Measurements from ENCODE around the gene ANKRD13D. TPM values are rescaled to one million over a fixed set of nuclear protein-coding genes. Genes with fewer than 3 reads are reported as not detected.

ANKRD13D gene
- total RNA-seq, 1 experiment from 2014 or later: 25.2 TPM

DNA sequence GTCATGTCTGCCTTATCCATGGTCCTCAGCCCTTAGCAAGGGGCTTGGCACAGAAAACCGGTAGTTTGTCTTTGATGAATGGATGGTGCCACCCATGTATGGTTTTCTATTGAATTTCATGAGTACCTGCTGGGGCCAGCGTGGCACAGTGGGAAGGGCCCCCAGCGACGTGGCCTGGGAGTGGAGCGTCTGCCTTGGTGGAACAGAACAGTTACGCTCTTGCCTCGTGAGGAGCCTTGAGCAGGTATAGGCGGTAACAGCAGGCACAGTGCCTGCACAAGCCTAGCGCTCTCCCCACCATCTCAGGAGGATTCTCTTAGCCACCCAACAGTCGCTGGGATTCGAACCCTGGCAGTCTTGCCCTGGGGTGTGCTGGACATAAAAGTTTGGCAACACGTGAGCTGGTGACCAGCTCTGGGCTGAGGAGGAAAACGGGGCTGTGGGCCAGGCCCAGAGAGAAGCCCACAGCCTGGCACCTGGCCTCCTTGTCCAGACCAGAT is 11.2 kb downstream of the ANKRD13D start:
- no peak for DNase-seq (ENCODE audit: low spot score)
- in situ Hi-C loops (cut with HindIII; ENCODE audit: low sequenced_read_pairs): no loop called here

DNA sequence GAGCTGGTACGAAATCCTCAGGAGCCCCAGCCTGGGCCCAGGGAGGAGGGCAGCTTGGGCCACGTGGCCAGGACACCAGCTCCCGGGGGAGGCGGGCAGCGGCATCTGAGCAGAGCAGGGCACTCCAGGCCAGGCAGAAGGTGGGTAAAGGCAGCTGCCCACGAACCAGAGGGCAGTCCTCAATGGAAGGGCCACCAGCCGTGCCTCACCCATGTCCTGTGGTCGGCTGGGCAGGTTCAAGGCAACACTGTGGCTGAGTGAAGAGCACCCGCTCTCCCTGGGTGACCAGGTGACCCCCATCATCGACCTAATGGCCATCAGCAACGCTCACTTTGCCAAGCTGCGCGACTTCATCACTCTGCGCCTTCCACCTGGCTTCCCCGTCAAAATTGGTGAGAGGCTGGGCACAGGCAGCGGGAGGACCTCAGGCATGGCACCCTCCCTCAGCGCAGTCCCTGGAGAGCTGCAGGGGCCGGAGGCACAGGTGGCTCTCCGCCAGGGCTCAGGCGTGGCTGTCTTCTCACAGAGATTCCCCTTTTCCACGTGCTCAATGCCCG is 11.7 kb downstream of the ANKRD13D start:
- in situ Hi-C loops (cut with HindIII; ENCODE audit: low sequenced_read_pairs): no loop called here
- no peak for DNase-seq (ENCODE audit: low spot score)

DNA sequence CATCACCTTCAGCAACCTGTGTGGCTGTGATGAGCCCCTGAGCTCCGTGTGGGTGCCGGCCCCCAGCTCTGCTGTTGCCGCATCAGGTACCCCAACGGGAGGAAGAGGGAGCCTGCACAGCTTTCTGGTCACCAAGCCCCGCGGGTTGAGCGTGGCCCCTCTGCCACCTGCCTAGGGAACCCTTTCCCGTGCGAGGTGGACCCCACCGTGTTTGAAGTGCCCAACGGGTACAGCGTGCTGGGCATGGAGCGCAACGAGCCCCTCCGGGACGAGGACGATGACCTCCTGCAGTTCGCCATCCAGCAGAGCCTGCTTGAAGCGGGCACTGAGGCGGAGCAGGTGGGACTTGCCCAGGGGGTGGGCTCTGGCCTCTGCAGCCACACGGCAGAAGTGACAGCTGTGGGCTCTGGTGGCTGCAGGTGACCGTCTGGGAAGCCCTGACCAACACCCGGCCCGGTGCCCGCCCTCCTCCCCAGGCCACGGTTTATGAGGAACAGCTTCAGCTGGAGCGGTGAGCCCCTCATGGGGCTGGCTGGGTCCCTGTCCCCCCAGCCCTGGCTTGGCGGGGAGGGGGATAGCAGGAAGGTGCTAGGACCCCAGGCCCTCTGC is 12.3 kb downstream of the ANKRD13D start:
- in situ Hi-C loops (cut with HindIII; ENCODE audit: low sequenced_read_pairs): no loop called here
- no peak for DNase-seq (ENCODE audit: low spot score)

DNA sequence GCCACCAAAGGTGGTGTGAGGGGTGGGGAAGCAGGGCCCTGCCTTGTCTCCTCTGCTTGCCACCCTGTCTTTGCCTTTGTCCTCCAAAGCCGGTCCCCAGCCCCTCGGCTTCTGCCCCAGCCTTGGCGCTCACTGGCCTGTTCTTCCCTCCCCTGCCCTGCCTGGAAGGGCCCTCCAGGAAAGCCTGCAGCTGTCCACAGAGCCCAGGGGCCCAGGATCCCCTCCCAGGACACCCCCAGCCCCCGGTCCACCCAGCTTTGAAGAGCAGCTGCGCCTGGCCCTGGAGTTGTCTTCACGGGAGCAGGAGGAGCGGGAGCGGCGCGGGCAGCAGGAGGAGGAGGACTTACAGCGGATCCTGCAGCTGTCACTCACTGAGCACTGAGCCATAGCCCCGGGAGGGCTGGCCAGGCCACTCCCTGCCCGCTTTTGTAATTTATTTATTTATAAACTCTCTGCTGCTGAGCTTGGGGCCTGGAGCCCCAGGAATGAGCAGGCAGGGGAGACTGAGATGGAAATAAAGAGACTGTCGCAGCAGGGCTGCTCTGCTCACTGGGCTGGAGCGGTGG is 12.9 kb downstream of the ANKRD13D start:
- DNase-seq (ENCODE audit: low spot score): peak; percentile 79
- in situ Hi-C loops (cut with HindIII; ENCODE audit: low sequenced_read_pairs): no loop called here

DNA sequence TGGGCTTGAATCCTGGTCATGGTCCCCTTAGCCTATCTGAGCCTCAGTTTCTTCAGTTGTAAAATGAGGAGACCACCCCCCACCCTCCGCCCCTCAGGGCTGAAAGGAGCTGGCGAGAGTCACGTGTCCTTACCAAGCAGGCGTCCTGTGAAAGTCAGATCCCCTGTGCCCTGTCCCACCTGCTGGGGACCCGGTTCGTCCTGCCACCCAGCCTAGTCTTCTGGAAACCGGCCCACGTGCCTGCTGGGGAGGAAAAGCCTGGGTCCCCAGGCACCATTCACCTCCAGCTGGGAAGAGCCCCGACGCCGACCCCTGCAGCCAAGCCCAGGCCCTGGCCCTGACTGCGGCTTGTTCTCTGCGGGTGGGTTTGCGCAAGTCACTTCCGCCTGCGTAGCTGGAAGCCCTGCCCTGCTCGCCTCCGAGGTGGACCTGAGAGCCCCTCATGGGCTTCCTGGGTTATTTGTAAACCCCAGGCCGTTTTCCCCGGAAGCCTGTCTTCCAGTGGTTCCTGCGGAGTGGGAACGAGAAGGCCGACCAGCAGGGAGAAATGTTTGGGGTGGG is 13.5 kb downstream of the ANKRD13D start:
- DNase-seq (ENCODE audit: low spot score): peak; percentile 25
- in situ Hi-C loops (cut with HindIII; ENCODE audit: low sequenced_read_pairs): no loop called here

DNA sequence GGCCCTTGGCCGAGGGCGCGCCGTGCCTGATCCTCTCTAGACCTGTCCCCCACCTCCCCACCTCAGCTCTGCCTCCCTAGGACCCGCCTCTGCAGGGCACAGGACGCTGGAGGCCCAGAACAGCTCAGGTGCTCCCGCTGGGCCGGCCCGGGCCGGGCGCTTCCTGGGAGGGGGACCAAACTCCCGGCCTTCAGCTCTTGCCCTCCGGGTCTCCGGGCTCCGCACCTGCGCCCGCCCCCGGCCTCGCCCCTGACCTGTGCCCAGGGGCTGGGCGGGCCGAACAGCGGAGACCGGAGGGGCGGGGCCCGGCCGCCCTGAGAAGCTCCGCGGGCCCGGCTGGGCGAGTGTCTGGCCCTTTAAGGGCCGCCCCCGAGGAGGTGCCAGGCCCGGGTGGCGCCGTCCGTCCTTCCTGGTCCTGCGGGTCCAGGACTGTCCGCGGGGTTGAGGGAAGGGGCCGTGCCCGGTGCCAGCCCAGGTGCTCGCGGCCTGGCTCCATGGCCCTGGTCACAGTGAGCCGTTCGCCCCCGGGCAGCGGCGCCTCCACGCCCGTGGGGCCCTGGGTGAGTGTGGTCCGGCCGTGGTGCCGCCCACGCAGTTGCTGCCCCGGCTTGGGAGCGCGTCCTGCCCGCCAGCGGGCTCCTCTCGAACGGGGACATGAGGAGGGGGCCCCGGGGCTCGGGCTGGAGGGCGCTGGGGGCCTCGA is 14.2 kb downstream of the ANKRD13D start, which contains the start of gene SSH3:
SSH3 (plus strand) TSS at position 399 of the 703 bp plus-strand sequence; CDS start at position 495, 96 bp downstream.
- peak; percentile 84 for DNase-seq (ENCODE audit: low spot score)
- in situ Hi-C loops (cut with HindIII; ENCODE audit: low sequenced_read_pairs): no loop called here

DNA sequence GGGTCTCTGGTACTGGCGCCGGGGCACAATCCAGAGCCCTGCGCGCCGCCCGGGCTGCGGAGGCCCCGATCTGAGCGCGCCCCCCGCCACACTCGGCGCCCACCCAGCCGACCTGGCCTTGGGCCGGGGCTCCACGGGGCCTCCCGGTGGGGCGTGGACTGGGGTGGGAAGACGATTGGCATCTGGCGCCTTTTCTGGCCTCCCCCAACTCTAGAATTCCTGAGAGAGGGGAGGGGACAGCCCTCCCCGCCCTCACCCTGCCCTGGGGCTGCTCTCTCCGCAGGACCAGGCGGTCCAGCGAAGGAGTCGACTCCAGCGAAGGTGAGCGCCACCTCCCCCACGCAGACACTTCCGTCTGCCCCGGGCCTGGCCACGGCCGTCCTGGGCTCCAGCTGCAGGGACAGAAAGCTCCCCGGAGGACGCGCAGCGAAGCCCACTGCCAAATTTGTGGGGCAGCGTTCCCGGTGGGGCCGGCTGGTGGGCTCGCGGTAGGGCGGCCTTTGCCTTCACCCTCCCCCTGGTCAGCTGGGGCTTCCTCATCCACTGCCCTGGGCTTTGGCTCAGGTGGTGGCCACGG is 14.8 kb downstream of the ANKRD13D start:
- in situ Hi-C loops (cut with HindIII; ENCODE audit: low sequenced_read_pairs): no loop called here
- peak; percentile 36 for DNase-seq (ENCODE audit: low spot score)

DNA sequence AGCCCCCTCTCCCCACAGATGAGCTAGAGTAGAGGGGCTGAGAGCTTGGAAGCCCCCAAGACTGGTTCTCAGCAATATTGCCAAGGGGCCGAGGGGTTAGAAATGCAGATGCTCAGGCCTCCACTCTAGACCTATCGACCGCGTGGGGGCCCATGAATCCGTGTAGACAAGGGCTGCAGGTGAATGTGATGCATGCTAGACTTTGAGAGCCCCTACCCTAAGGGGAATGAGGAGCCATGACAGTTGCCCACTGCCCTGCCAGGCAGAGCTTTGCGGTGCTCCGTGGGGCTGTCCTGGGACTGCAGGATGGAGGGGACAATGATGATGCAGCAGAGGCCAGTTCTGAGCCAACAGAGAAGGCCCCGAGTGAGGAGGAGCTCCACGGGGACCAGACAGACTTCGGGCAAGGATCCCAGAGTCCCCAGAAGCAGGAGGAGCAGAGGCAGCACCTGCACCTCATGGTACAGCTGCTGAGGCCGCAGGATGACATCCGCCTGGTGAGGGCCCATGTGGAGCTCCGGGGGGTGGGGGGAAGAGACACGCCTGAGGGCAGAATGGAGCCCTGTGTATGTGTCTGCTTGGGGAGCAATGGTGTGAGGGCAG is 15.5 kb downstream of the ANKRD13D start:
- in situ Hi-C loops (cut with HindIII; ENCODE audit: low sequenced_read_pairs): no loop called here
- DNase-seq (ENCODE audit: low spot score): no peak

DNA sequence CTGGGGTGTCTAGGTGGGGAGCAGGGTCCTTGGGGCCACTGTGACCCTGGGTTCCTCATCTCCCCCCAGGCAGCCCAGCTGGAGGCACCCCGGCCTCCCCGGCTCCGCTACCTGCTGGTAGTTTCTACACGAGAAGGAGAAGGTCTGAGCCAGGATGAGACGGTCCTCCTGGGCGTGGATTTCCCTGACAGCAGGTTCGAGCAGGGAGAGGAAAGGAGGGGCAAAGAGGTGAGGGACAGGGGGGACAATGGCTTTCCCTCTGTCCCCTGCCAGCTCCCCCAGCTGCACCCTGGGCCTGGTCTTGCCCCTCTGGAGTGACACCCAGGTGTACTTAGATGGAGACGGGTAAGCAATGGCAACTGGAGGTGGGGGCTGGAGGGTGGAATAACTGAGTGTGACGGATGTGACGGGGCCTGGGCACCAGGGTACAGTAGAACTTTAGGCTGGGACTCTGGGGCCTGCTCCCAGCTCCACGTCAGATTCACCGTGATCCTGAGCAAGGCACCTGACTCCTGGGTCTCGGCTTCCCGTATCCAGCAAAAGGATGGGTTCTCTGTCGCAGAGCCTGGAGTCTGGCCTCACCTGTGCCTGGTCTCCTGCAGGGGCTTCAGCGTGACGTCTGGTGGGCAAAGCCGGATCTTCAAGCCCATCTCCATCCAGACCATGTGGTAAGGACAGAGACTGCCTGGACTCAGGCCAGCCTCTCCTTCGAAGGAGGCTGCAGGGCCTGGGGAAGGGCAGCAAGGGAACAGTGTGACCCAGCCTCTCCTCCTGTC is 17.9 kb downstream of the ANKRD13D start:
- in situ Hi-C loops (cut with HindIII; ENCODE audit: low sequenced_read_pairs): no loop called here
- no peak for DNase-seq (ENCODE audit: low spot score)

DNA sequence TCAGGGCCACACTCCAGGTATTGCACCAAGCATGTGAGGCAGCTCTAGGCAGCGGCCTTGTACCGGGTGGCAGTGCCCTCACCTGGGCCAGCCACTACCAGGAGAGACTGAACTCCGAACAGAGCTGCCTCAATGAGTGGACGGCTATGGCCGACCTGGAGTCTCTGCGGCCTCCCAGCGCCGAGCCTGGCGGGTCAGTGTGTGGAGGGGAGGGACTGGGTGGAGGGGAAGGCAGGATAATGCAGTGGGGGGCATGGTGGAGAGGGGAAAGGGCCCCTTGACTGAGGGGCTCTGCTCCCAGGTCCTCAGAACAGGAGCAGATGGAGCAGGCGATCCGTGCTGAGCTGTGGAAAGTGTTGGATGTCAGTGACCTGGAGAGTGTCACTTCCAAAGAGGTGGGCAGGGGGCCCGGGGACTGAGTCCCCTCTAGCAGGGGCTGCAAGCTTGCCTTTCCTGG is 18.5 kb downstream of the ANKRD13D start:
- DNase-seq (ENCODE audit: low spot score): no peak
- in situ Hi-C loops (cut with HindIII; ENCODE audit: low sequenced_read_pairs): no loop called here

DNA sequence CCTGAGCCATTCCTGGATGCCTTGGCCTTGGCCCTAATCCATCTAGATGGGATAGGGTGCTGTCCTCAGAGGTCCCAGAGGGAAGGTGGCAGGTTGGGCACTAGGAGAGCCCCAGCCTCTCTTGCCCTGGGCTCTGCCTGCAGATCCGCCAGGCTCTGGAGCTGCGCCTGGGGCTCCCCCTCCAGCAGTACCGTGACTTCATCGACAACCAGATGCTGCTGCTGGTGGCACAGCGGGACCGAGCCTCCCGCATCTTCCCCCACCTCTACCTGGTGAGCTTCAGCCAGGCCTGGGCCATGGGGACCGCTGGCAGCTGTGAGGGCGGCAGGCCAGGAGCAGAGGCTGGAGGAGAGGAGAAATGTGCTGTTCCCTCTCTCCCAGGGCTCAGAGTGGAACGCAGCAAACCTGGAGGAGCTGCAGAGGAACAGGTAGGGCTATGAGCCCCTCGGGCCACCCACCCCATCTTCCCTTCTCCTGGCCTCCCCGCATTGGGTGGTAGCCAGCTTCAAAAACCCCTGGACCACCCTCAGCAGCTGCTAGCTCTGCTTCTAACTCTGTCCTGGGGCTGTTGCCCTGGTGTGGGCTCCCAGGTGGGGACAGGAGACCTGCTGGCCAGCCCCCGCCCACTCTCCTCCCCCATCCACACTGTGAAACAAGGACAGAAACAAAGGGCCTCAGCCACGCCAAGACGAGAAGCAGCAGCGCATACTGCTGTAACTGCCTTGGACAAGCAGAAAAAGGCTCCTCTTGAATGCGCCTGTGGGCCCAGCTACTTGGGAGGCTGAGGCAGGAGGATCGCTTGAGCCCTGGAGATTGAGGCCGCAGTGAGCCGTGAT is 19.1 kb downstream of the ANKRD13D start:
- in situ Hi-C loops (cut with HindIII; ENCODE audit: low sequenced_read_pairs): no loop called here
- no peak for DNase-seq (ENCODE audit: low spot score)

DNA sequence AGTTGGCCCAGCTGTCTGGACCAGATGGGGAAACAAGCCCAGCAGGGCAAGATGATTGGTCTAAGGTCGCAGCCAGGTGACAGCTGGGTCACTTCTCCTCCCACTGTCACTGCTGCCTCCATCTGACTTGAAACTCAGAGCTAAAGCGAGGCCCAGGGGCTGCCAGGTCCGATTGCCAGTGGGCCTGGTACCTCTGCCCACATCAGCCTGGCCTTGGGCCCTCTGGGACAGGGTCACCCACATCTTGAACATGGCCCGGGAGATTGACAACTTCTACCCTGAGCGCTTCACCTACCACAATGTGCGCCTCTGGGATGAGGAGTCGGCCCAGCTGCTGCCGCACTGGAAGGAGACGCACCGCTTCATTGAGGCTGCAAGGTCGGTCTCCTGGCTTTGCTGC is 20.1 kb downstream of the ANKRD13D start:
- DNase-seq (ENCODE audit: low spot score): no peak
- in situ Hi-C loops (cut with HindIII; ENCODE audit: low sequenced_read_pairs): no loop called here

DNA sequence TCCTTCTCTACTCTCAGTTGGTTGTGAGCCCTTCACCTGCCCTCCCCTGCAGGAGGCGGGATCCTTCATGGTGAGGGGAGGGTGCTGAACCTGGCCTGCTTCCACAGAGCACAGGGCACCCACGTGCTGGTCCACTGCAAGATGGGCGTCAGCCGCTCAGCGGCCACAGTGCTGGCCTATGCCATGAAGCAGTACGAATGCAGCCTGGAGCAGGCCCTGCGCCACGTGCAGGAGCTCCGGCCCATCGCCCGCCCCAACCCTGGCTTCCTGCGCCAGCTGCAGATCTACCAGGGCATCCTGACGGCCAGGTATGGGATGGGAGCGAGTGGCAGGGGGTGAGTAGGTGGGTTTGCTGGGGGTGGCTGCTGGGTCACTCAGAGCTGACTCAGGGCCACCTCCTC is 20.6 kb downstream of the ANKRD13D start:
- in situ Hi-C loops (cut with HindIII; ENCODE audit: low sequenced_read_pairs): loop anchor here (10.0 kb wide), 1 partner anchor 55 kb away; no protein-coding TSS in a partner anchor
- no peak for DNase-seq (ENCODE audit: low spot score)

DNA sequence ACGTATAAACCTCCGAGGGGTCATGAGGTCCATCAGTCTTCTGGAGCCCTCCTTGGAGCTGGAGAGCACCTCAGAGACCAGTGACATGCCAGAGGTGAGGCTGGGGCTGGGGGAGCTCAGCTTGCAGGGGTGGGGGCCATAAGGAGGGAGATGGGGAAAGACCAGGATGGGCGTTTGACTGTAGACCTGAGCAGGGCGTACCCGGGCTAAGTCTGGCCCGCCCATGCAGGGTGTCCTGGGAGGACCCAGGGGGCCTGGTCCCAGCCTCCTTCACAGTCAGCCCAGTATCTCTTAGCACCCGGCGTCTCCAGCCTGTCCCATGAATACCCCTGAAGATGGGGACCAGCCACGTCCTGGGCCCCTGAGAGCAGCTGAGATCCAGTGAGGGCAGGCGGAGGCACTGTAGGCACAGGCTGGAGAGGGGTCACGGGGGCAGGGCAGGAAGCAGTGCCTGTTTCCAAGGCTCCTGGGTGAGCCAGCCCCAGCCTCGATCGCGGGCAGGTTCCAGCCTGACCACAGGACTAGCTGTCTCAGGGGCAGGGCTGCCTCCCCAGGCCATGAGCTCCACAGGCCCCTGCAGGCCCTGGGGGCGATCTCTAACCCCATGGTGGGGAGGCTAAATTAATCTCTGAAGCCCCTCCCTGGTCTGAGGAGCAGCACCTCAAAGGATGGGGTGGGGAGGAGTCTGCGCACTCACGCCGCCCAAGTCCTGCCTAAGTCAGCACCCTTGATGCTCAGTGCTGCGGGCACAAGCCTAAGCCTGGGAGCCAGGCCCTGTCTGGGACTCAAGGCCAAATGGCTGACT is 21.3 kb downstream of the ANKRD13D start:
- in situ Hi-C loops (cut with HindIII; ENCODE audit: low sequenced_read_pairs): loop anchor here (10.0 kb wide), 1 partner anchor 56 kb away; no protein-coding TSS in a partner anchor
- DNase-seq (ENCODE audit: low spot score): no peak

DNA sequence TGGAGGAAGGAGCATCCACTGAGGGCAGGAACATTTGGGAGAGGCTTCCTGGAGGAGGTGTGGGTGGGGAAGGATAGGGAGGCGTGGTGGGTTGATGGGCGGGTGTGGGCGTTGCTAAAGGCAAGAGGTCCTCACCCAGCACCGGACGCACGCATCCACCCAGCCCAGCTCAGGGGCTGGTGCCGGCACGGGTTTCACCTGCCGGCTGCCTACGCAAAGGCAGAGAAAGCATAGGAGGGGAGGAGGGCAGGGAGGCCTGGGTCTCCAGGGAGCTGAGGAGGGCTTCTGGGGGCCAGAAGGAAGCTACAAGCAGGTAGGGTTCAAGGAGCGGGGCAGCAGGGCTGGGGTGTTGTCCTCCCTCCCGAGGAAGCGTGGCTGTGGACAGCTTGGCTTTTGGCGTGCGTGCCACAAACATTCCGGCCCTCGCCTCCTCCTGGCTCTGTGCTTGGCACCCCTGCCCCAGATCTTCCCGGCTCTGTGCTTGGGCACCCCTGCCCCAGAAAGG is 22.0 kb downstream of the ANKRD13D start:
- DNase-seq (ENCODE audit: low spot score): no peak
- in situ Hi-C loops (cut with HindIII; ENCODE audit: low sequenced_read_pairs): loop anchor here (10.0 kb wide), 1 partner anchor 56 kb away; no protein-coding TSS in a partner anchor

DNA sequence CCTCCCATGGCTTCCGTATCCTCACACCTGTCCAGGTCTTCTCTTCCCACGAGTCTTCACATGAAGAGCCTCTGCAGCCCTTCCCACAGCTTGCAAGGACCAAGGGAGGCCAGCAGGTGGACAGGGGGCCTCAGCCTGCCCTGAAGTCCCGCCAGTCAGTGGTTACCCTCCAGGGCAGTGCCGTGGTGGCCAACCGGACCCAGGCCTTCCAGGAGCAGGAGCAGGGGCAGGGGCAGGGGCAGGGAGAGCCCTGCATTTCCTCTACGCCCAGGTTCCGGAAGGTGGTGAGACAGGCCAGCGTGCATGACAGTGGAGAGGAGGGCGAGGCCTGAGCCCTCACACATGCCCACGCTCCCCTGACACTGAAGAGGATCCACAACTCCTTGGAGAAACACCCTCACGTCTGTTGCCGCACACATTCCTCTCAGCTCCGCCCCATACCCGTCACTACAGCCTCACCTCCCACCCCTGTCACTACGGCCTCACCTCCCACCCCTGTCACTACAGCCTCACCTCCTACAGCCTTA is 22.5 kb downstream of the ANKRD13D start:
- no peak for DNase-seq (ENCODE audit: low spot score)
- in situ Hi-C loops (cut with HindIII; ENCODE audit: low sequenced_read_pairs): loop anchor here (10.0 kb wide), 1 partner anchor 57 kb away; no protein-coding TSS in a partner anchor

Data from G401 (cell line).